ENCODE results near the gene DIP2B.

Gene DIP2B

DNA sequence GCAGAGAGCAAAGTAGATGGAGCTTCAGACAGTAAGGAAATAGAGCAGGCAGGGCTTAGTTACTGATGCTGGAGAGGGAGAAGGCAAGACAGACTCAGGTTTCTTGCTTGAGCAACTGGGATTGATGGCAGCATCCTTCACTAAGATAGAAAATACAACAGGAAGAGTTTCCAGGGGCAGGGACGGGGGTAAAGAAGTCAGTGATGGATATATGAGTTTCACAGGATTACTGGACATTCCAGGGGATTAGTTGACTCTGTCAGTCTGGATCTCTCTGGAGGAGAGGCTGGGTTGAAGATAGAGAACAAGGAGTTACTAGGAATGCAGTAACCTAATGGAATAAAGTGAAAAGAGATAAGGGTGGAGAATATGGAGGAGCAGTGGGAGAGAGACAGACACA lies 184.7 kb downstream of the DIP2B start:
- Histone ChIP-seq H3K27me3 (no peaks in the 10 kb centered on the region), H3K4me3 (ENCODE audit: low read depth in 1 of 2, low read length in 1 of 2) (no peak overlapping the region), H3K36me3 (peaks cover 98% of the 10 kb centered on the region), H3K9me3 (no peaks in the 10 kb centered on the region), H3K27ac (no peak overlapping the region), H3K4me1 (ENCODE audit: control insufficient read depth in 1 of 2, insufficient read depth in 1 of 2, low read depth in 1 of 2, low read length in 1 of 2) (no peaks in the 10 kb centered on the region)
- TF ChIP-seq, protein P1, sequence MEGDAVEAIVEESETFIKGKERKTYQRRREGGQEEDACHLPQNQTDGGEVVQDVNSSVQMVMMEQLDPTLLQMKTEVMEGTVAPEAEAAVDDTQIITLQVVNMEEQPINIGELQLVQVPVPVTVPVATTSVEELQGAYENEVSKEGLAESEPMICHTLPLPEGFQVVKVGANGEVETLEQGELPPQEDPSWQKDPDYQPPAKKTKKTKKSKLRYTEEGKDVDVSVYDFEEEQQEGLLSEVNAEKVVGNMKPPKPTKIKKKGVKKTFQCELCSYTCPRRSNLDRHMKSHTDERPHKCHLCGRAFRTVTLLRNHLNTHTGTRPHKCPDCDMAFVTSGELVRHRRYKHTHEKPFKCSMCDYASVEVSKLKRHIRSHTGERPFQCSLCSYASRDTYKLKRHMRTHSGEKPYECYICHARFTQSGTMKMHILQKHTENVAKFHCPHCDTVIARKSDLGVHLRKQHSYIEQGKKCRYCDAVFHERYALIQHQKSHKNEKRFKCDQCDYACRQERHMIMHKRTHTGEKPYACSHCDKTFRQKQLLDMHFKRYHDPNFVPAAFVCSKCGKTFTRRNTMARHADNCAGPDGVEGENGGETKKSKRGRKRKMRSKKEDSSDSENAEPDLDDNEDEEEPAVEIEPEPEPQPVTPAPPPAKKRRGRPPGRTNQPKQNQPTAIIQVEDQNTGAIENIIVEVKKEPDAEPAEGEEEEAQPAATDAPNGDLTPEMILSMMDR (IDR thresholded peaks at IDR 0.05), result no peak

DNA sequence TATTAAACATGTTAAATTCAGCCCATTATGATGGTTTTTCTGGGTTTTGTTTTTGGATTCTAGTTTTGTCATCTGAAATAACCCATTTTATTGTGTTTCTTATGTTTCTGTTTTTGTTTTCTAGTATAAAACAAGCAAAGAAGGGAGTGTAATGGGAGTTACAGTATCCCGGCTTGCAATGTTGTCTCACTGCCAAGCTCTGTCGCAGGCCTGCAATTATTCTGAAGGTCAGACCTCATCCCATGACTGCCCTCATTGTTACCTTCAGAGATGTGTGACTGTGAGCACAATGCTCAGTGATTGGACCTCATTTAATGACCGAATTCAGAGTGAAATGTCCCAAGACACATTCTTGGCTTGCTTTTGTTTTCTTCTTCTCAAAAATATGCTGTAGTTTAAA lies 186.1 kb downstream of the DIP2B start:
- Histone ChIP-seq H3K4me1 (ENCODE audit: control insufficient read depth in 1 of 2, insufficient read depth in 1 of 2, low read depth in 1 of 2, low read length in 1 of 2) (no peaks in the 10 kb centered on the region), H3K36me3 (peaks cover 98% of the 10 kb centered on the region), H3K27me3 (no peaks in the 10 kb centered on the region), H3K9me3 (no peaks in the 10 kb centered on the region), H3K4me3 (ENCODE audit: low read depth in 1 of 2, low read length in 1 of 2) (no peak overlapping the region), H3K27ac (no peak overlapping the region)
- TF ChIP-seq, protein P1 (IDR thresholded peaks at IDR 0.05), result no peak

DNA sequence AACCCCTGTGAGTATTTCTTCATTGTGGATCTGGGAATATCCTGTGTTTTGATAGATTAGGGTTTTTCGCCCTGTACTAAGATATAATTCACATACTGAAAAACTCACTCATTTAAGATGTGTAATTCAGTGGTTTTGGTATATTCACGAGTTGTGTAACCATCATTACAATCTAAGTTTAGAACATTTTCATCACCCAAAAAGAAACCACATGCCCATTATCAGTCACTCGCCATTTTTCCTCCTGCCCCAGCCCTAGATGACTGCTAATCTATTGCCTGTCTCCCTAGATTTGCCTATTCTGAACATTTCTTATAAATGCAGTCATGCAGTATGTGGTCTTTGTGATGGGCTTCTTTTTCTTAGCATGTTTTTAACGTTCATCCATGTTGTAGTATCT lies 191.2 kb downstream of the DIP2B start:
- no peaks in the 10 kb centered on the region for H3K27me3 ChIP-seq
- peaks cover 0 to 3% of the 10 kb centered on the region in 2 experiments for H3K4me1 ChIP-seq (ENCODE audit: control insufficient read depth in 1 of 2, insufficient read depth in 1 of 2, low read depth in 1 of 2, low read length in 1 of 2)
- TF ChIP-seq, protein P1 (IDR thresholded peaks at IDR 0.05), result no peak
- peaks cover 99% of the 10 kb centered on the region for H3K36me3 ChIP-seq
- no peak overlapping the region for H3K4me3 ChIP-seq (ENCODE audit: low read depth in 1 of 2, low read length in 1 of 2)
- no peak overlapping the region for H3K27ac ChIP-seq
- no peaks in the 10 kb centered on the region for H3K9me3 ChIP-seq

DNA sequence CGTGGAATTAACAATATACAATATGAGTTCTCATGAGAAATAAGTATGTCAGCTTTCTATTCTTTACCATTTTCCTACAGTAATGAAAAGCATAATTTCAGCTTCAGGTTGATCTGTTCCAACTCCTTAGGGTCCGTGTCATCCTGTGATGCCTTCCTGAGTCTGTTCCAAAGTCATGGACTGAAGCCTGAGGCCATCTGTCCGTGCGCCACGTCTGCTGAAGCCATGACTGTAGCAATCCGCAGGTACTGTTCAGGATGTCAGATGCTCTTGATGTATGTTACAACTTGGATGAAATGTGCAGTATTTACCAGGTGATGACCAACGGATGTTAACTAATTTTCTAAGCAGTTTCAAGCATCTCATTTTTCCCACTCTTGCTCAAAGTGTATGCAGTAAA lies 192.1 kb downstream of the DIP2B start:
- Histone ChIP-seq H3K4me3 (ENCODE audit: low read depth in 1 of 2, low read length in 1 of 2) (no peak overlapping the region), H3K27me3 (no peaks in the 10 kb centered on the region), H3K36me3 (peaks cover 99% of the 10 kb centered on the region), H3K4me1 (ENCODE audit: control insufficient read depth in 1 of 2, insufficient read depth in 1 of 2, low read depth in 1 of 2, low read length in 1 of 2) (peaks cover 0 to 3% of the 10 kb centered on the region in 2 experiments), H3K9me3 (no peaks in the 10 kb centered on the region), H3K27ac (no peak overlapping the region)
- TF ChIP-seq, protein P1 (IDR thresholded peaks at IDR 0.05), result no peak

DNA sequence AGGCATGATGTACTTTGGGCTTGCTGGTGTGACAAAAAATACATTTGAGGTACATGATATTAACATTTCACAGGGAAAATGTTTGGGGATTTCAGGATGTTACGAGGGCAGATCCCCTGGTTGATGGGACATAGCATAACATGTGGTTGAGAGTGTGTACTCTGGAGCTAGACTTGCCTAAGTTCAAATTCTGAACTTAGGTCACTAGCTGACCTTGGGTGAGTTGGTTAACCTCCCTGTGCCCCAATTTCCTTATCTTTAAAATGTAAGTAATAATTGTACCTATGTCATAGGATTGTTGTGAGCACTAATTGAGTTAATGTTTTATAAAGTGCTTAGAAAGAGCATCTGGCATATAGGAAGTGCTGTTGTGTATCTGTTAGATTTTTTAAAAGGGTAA lies 194.4 kb downstream of the DIP2B start:
- TF ChIP-seq, protein P1 (IDR thresholded peaks at IDR 0.05), result no peak
- Histone ChIP-seq H3K9me3 (no peaks in the 10 kb centered on the region), H3K27ac (no peak overlapping the region), H3K4me1 (ENCODE audit: control insufficient read depth in 1 of 2, insufficient read depth in 1 of 2, low read depth in 1 of 2, low read length in 1 of 2) (peaks cover 0 to 3% of the 10 kb centered on the region in 2 experiments), H3K27me3 (no peaks in the 10 kb centered on the region), H3K4me3 (ENCODE audit: low read depth in 1 of 2, low read length in 1 of 2) (no peak overlapping the region), H3K36me3 (peaks cover 99% of the 10 kb centered on the region)

DNA sequence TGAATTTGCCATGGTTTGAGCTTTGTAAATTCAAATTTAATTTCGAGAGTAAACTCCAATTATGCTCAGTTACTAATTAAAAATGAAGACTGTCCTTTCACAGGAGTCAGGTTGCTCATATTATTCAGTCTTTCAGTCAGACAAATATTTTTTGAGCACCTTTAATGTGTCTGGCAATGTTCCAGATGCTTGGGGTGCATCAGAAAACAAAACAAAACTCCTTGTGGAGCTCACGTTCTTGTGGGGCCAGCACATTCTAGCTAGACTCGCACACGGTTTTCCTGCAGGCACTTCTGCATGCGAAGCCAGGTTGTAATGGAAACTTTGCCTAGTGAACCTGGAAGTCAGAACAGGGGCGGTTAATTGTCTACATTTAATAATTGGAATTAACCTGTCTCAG lies 195.2 kb downstream of the DIP2B start:
- Histone ChIP-seq H3K36me3 (peaks cover 99% of the 10 kb centered on the region), H3K27me3 (no peaks in the 10 kb centered on the region), H3K27ac (no peak overlapping the region), H3K9me3 (no peaks in the 10 kb centered on the region), H3K4me1 (ENCODE audit: control insufficient read depth in 1 of 2, insufficient read depth in 1 of 2, low read depth in 1 of 2, low read length in 1 of 2) (peaks cover 0 to 3% of the 10 kb centered on the region in 2 experiments), H3K4me3 (ENCODE audit: low read depth in 1 of 2, low read length in 1 of 2) (no peak overlapping the region)
- TF ChIP-seq, protein P1 (IDR thresholded peaks at IDR 0.05), result no peak

Measured in neutrophil (primary cell).